Measurements from ENCODE around the gene HOTAIR. TPM values are rescaled to one million over a fixed set of nuclear protein-coding genes. Genes with fewer than 3 reads are reported as not detected.

HOTAIR gene
- total RNA-seq, 1 donor from 2014 or later = not detected

DNA sequence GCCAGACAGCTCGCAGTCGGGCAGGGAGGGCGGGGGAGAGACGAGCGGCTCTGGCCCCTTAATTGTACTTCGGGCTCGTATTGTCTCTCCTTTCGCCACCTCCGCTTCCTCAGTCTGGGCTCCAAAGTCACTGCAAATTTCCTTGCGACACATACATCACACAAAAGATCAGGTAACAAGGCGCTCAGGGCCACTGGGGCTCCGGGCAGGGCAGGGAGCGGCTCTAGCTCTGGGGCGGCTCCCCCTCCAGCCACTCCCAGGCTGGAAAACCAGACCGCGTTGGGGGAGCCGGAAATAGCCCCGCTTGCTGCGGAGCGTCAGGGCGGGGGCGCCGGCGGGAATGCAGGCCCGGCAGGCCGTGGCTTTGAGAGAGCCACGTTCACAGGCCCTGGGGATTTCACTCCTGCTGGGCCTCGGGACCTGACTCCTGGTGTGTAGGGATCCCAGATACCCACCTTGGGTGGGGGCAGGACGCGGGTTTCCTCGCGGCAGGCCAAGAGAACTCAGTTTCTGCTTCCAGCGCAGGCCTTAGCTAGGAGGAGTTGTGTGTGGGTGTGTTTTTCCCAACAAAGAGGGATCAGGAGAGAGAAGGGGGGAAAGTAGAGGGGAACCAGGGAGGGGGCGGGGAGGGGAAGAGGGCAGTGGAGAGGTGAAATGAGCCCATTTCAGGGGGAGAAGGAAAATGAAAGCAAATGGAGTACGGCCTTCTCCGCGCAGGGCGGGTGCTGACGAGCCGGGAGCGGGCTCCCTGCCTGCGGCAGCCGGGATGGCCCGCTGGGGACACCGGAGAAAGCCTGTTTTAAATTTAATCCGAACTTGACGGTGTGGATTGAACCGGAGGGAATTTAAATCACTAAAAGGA lies 20.9 kb upstream of the HOTAIR start:
- H3K4me1 Mint-ChIP-seq = peaks cover 34% of the 10 kb centered on the region
- POLR2A ChIA-PET = interaction anchor here (0.6 to 0.7 kb wide), 2 partner anchors 14 to 197 kb away, joined by 3 to 9 read pairs; partner anchors contain the start of gene HOXC8
- H3K27ac Mint-ChIP-seq = no peak overlapping the region
- CTCF ChIA-PET = interaction anchor here (1.7 kb wide), 1 partner anchor 10 kb away, joined by 6 read pairs; no protein-coding TSS in a partner anchor
- H3K36me3 Mint-ChIP-seq (ENCODE audit: low read depth) = peaks cover 1% of the 10 kb centered on the region
- H3K9me3 Mint-ChIP-seq = peaks cover 2% of the 10 kb centered on the region
- DNase-seq (no peak), ATAC-seq (ENCODE audit: low read depth) (peak; percentile 37)
- H3K27me3 Mint-ChIP-seq = peaks cover 75% of the 10 kb centered on the region
- peak overlapping the region; percentile 82 for H3K4me3 Mint-ChIP-seq
- intact Hi-C loops (cut with micrococcal nuclease) = loop anchor here (2.0 to 5.0 kb wide), 4 partner anchors 19 to 43 kb away; partner anchors contain the start of genes HOTAIR, HOXC12 and HOXC5
- TF ChIP-seq, protein P1, sequence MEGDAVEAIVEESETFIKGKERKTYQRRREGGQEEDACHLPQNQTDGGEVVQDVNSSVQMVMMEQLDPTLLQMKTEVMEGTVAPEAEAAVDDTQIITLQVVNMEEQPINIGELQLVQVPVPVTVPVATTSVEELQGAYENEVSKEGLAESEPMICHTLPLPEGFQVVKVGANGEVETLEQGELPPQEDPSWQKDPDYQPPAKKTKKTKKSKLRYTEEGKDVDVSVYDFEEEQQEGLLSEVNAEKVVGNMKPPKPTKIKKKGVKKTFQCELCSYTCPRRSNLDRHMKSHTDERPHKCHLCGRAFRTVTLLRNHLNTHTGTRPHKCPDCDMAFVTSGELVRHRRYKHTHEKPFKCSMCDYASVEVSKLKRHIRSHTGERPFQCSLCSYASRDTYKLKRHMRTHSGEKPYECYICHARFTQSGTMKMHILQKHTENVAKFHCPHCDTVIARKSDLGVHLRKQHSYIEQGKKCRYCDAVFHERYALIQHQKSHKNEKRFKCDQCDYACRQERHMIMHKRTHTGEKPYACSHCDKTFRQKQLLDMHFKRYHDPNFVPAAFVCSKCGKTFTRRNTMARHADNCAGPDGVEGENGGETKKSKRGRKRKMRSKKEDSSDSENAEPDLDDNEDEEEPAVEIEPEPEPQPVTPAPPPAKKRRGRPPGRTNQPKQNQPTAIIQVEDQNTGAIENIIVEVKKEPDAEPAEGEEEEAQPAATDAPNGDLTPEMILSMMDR (IDR thresholded peaks at IDR 0.05) = no peak

DNA sequence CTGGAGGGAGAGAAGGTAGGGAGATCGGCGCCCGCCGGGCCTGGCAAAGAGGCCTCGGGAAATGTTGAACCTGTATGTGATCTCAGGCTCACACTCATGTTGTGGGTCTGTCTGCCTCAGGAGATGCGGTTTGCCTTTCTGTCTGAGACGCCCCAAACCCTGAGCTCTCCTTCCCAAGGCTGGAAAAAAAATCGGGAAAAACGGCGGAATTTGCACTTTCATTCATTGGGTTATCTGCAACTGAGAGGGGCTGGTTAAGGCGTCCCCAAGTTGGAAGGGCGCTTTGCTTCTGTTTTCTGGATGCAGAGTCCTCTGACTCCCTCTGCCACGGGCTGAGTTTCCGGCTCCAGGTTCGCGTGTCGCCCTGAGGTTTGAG lies 20.2 kb upstream of the HOTAIR start:
- H3K27ac Mint-ChIP-seq = no peak overlapping the region
- peaks cover 33% of the 10 kb centered on the region for H3K4me1 Mint-ChIP-seq
- POLR2A ChIA-PET = interaction anchor here (0.6 kb wide), 1 partner anchor 197 kb away, joined by 3 read pairs; no protein-coding TSS in a partner anchor
- H3K4me3 Mint-ChIP-seq = peak overlapping the region; percentile 82
- intact Hi-C loops (cut with micrococcal nuclease) = loop anchor here (2.0 to 5.0 kb wide), 3 partner anchors 20 to 43 kb away; partner anchors contain the start of genes HOTAIR, HOXC12 and HOXC5
- CTCF ChIA-PET = interaction anchor here (1.7 kb wide), 1 partner anchor 10 kb away, joined by 6 read pairs; no protein-coding TSS in a partner anchor
- DNase-seq (no peak), ATAC-seq (ENCODE audit: low read depth) (peak; percentile 25)
- TF ChIP-seq, protein P1 (IDR thresholded peaks at IDR 0.05) = no peak
- H3K9me3 Mint-ChIP-seq = peaks cover 2% of the 10 kb centered on the region
- peaks cover 79% of the 10 kb centered on the region for H3K27me3 Mint-ChIP-seq
- peaks cover 1% of the 10 kb centered on the region for H3K36me3 Mint-ChIP-seq (ENCODE audit: low read depth)

DNA sequence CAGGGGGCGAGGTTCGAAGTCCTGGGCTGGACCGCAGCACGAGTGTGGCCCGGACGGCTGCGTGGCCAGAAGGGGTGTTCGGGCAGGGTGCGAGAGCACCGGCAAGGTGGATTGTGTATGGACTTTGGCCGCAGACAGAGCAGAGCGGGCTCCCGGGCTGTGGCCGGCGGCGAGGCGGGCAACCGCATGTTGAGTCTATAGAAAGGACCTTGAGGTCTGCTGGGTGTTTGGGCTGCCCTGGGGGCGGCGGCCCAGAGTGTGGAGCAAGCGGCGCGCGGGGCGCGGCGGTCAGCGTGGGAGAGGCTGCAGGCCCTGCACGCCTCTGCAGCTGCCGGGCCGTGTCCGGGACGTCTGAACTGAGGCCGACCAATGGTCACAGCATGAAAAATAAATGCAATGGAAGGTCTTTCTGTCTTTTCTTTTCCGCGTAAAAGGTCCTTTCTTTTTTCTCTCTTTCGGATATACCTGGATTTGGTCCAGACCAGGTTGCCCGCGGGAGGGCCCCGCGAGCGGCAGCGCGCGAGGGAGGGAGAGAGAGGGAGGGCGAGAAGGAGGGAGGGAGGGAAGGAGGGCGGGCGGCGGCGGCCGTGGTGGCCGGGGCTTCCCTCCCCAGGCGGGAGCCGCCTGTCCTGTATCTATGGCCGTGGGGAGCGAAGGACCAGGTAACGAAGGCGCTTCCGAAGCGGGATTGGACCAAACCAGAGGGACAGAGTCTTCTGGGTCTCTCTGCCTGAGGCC lies 19.7 kb upstream of the HOTAIR start:
- no peak for DNase-seq
- intact Hi-C loops (cut with micrococcal nuclease) = loop anchor here (2.0 to 5.0 kb wide), 3 partner anchors 20 to 42 kb away; partner anchors contain the start of genes HOTAIR, HOXC12 and HOXC5
- TF ChIP-seq, protein P1 (IDR thresholded peaks at IDR 0.05) = no peak
- H3K4me1 Mint-ChIP-seq = peaks cover 34% of the 10 kb centered on the region
- CTCF ChIA-PET = no interaction called here
- H3K4me3 Mint-ChIP-seq = peak overlapping the region; percentile 82
- peaks cover 80% of the 10 kb centered on the region for H3K27me3 Mint-ChIP-seq
- no peak for ATAC-seq (ENCODE audit: low read depth)
- POLR2A ChIA-PET = interaction anchor here (0.6 kb wide), 1 partner anchor 198 kb away, joined by 3 read pairs; no protein-coding TSS in a partner anchor
- peaks cover 2% of the 10 kb centered on the region for H3K9me3 Mint-ChIP-seq
- H3K36me3 Mint-ChIP-seq (ENCODE audit: low read depth) = peaks cover 1% of the 10 kb centered on the region
- H3K27ac Mint-ChIP-seq = peak overlapping the region; percentile 20

DNA sequence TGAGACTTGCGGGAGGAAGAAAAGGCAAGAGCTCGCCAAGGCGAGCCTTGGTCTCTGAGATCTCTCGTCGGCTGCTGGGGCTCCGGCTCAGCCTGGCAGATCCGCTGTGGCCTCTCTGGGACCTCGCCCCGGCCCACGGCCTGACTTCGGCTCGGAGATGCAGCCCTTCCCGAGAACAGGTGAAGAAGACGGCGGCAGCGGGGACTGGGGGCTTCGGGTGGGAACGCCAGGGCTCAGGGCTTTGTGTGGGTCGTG lies 19.2 kb upstream of the HOTAIR start:
- Mint-ChIP-seq H3K4me1 (peaks cover 38% of the 10 kb centered on the region), H3K9me3 (peaks cover 2% of the 10 kb centered on the region), H3K27ac (peak overlapping the region; percentile 20), H3K27me3 (peaks cover 83% of the 10 kb centered on the region), H3K4me3 (peak overlapping the region; percentile 35), H3K36me3 (ENCODE audit: low read depth) (peaks cover 1% of the 10 kb centered on the region)
- TF ChIP-seq, protein P1 (IDR thresholded peaks at IDR 0.05) = no peak
- intact Hi-C loops (cut with micrococcal nuclease) = loop anchor here (2.0 kb wide), 1 partner anchor 19 kb away; the partner anchor contains the start of gene HOTAIR
- ChIA-PET CTCF (no interaction called here), POLR2A (no interaction called here)
- DNase-seq = no peak
- ATAC-seq (ENCODE audit: low read depth) = no peak

Data from activated B cell treated with CpG ODN at 0.5 μM for 24 hours (primary cell).